HG02885 (cell line): ENCODE data around the gene LRRC47.
A peak's percentile ranks its signal among the peaks of the same experiment; 100 is the strongest.

Source experiments
- ATAC-seq: cut with Tn5 transposase; IDR thresholded peaks from one replicate; pipeline ENCODE4 v1.9.1; 2021; ENCODE audit warnings: mild to moderate bottlenecking; ENCODE audit not compliant: unreplicated experiment, poor library complexity

Gene LRRC47

DNA sequence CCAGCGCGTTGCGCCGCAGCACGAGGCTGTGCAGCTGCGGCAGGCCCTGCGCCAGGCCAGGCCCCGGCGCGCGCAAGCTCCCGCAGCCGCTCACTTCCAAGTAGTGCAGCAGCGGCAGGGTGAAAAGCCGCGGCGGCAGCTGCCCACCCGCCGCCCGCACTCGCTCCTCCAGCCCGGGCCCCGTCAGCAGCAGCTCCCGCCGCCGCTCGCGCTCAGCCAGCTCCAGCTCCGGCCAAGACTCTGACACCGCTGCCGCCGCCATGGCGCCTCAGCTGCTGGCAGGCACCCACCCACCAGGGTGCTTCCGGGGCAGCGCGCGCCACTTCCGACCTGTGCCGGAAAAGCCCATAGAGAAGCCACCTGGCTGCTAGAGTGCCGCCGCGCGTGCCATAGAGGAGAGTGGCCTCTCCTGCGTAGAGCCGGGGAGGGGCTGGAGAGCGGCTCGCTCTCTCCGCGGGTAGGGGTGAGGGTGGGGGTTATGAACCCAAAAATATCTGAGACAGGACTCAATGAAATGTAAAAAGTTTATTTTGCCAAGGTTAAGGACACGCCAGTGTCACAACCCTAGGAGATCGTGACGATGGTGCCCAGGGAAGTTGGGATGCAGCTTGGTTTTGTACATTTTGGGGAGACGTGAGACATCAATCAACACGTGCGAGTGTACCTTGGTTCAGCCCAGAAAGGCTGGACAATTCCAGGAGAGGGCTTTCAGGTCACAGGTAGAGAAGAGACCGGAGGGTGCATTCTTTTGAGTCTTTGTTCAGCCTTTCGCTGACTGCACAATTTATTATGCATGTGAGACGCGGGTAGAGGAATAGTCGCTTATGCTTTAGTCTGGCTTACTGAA is at the start of gene LRRC47:
LRRC47 (minus strand) TSS at position 284 of the 847 bp plus-strand sequence; CDS start at position 262, 22 bp downstream.
- peak; percentile 96 for ATAC-seq

DNA sequence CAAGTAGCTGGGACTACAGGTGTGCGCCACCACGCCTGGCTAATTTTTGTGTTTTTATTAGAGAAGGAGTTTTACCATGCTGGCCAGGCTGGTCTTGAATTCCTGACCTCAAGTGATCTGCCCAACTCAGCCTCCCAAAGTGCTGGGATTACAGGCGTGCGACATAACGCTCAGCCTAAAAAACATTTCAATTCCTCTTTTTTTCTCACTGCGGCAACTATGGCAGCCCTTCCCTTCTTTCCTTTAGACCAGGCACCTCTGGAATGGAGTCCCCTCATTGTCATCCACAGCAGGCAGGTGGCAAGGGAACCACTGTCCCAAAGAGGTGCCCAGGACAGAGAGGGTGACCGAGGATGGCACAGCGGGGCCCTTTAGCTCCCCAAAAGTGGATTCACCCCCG is 46.6 kb upstream of the LRRC47 start:
- no peak for ATAC-seq

GRCh38 chr1:3841491-3841890 is 45.2 kb upstream of the LRRC47 start:
- no peak for ATAC-seq

GRCh38 chr1:3838788-3839187 is 42.5 kb upstream of the LRRC47 start:
- ATAC-seq = no peak

DNA sequence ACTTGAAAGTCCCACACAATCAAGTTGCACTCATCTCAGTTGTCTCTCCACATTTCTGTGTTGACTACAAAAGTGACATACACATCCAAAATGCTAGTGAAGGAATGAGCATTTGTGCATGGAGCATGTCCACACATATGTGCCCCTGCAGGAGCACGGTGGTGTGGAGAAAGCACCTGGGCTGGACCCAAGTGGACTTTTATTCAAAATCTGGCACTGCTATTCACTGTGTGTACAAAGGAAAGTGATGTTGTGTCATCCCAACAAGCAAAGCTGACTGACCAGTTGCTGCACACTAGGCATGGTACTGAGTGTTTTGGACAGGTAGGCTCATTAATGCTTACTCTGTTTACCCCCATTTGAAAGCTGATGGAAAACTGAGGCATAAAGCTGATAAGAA is 41.4 kb upstream of the LRRC47 start:
- no peak for ATAC-seq

DNA sequence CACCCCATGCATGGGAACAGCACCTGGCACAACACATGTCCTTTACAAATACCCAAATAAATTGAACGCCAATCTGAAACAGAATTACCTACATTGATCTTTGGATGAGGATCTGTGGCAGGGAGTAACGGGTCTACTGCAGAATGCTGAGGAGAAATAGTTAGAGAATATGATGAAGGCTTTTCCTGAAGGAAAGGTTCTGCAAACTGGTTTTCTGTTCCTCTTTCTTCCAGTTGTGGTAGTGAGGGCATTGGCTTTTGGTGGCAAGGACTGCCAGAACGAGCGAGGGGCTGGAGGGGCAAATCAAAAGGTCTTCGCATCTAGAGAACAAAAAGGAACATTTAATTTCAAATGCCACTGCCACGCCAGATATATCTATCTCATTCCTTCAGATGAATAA is 40.9 kb upstream of the LRRC47 start:
- no peak for ATAC-seq

DNA sequence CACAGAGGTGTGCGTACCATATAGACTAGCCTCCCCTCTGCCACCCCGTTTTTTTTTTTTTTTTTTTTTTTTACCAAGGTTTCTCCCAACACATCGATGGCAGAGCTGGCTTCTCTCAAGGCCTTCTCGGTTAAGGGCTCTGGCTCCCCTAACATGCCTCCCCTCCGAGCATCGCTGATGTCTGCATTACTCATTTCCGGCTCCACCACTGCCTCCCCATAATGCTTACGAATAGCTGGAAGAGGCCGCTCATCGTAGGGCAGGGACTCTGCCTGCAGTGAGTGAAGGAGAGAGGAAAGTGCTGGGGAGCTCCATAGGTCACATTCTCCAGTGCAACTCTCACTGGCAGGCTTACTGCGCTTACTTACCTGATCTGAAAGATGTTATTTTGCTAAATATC is 40.1 kb upstream of the LRRC47 start:
- no peak for ATAC-seq

DNA sequence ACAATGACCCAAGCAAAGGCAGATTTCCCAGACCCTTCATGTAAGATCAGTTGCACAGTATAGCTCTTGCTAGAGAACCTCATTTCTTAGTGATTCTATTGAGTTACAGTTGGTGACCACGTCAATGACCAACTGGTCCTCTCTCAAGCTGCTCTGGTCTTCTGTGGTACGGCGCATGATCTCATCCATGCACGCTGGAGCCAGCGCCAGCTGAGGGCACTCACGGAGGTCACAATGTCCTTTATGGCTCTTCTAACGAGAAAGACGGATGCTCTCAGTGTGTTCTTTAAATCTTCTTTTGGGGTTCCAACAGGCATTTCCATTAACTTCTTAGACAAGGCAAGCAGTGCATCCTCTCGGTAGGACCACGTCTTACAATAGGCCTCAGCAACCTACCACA is 38.4 kb upstream of the LRRC47 start:
- no peak for ATAC-seq

DNA sequence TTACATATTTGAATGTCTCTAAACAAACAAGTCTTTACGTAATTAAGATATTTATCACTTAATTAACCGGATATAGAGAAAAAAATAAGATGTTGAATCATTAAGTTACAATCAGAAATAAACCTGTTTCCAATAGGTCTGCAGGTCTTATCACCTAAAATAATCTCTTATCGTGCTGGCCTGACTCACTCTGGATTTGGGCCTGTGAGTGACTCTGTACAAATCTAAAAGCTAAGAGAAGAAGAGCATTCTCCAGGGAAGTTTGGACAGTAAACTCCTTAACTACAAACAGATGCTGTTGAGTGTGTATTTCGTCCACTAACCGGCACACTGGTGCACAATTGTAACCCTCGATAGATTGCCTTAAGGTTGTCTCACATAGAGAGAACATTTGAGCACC is 35.4 kb upstream of the LRRC47 start:
- no peak for ATAC-seq

DNA sequence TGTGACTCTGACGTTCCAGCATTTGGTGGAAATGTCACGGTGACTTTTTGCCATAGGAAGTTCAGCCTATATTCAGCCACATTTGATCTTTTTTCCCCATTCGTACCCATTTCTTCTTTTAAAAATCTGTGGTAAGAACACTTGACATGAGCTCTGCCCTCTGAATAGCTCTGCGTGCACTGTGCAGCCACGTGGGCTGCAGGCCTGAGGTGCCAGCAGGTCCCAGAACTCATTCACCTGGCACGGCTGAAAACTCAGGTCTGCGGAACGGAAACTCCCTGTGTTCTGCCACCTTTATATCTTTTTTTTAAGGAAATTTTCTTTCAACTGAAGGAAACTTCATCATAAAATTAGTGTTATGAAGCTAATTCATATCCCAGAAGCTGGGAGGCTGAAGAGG is 32.1 kb upstream of the LRRC47 start:
- ATAC-seq = no peak

GRCh38 chr1:3827813-3828307 is 31.6 kb upstream of the LRRC47 start:
- no peak for ATAC-seq

- ATAC-seq = no peak
Measured at GRCh38 chr1:3825356-3825755, 29.1 kb upstream of the LRRC47 start.

DNA sequence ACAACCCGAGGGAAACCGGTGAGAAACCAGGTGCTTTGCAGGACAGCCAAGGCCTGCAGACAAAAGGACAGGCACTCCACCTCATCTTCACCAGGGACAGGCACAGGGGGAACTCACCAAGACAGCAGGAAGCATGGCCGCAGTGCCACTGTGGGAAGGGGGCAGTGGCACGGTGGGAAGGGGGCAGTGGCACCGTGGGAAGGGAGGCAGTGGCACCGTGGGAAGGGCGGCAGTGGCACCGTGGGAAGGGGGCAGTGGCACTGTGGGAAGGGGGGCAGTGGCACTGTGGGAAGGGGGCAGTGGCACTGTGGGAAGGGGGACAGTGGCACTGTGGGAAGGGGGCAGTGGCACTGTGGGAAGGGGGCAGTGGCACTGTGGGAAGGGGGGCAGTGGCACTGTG is 28.4 kb upstream of the LRRC47 start:
- ATAC-seq = no peak

DNA sequence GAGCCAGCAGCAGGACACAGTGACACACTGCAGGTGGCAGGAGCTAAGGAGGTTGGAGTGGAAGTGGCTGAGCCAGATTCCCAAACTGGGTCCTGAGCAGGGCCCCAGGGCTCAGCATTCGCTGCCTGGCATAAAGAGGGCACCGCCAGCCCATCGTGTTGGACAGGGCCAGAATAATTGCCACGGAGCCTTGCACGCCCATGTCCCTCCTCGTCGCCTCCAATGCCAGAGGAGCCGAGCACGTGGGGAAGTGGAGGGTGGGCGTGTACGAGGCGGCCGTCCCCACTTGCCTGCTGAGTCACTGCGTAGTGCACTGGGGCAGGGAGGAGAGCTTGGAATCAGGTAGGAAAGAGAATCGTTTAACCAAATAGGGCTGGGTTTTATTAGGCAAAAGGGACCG is 26.1 kb upstream of the LRRC47 start:
- no peak for ATAC-seq

GRCh38 chr1:3821908-3822307 is 25.6 kb upstream of the LRRC47 start:
- ATAC-seq = no peak

DNA sequence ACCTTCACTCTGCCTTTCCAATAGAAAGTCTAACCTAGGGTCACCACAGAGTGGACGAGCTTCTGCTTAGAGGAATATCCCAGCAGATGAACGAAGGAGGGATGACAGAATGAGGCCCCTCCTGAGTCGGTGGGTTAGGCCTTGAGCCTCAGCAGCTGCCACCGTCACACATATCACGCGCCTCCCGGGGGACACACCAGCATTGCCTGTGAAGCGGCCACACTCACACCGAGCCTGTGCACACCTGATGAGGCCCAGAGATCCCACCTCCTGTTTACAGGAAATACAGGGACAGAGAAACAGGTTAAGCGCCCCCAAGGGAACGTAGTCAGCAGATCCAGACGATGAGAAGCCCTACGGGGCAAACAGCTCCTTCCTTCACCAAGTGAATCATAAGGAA is 25.1 kb upstream of the LRRC47 start:
- ATAC-seq = no peak

DNA sequence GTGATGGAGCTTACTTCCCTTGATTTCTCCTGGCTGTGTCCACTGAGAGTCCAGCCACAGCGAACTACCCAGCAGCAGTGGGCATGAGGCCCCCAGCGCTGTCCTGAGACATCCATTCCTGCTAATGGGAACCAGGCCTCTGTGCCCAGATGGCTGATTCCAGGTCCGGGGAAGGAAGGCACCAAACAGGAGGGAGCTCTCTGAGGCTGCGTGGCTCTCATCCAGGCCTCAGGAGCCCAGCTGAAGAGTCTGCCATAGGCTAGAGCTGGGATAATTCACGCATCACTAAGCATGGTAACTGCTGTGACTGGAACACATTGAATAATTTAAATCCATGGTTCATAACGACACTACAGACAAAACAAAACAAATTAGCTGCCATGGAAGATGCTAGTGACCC is 24.7 kb upstream of the LRRC47 start:
- no peak for ATAC-seq

DNA sequence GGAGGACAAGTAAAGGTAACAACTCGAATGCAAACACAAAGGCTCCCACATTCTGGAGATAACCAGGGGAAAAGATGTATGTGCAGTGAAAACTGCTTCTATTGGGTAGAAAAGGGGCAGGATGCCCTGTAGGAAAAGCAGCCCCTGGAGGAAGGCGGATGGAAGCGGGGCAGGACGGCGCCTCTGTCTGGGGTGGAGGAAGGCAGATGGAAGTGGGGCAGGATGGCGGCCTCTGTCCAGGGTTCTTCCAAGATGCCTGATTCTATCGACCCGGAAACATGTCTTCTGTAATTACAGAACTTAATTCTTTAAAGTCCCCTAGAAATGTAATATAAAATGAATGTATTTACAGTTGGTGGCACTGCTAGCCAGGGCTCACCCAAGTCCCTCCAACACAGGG is 24.0 kb upstream of the LRRC47 start:
- ATAC-seq = no peak

DNA sequence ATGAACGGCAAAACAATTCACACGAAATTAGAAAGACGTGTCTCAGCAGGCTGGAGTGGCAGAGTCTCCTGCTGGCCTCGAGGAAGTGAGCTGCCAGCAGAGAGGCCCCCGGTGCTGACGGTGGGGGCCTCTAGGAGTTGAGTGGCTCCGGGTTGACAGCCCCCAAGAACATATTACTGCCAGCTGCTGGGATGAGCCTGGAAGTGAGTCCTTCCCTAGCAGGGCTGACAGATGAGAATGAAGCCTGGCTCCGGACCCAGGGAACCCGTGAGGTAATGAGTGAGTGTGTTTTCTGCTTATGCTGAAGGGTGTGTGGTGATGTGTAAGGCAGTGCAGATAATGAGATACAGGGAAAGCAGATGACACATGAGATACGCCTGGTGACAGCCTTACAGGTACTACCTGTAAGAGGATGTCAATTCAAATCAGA is 23.5 kb upstream of the LRRC47 start:
- no peak for ATAC-seq

GRCh38 chr1:3817821-3818597 is 21.7 kb upstream of the LRRC47 start:
- ATAC-seq = no peak

DNA sequence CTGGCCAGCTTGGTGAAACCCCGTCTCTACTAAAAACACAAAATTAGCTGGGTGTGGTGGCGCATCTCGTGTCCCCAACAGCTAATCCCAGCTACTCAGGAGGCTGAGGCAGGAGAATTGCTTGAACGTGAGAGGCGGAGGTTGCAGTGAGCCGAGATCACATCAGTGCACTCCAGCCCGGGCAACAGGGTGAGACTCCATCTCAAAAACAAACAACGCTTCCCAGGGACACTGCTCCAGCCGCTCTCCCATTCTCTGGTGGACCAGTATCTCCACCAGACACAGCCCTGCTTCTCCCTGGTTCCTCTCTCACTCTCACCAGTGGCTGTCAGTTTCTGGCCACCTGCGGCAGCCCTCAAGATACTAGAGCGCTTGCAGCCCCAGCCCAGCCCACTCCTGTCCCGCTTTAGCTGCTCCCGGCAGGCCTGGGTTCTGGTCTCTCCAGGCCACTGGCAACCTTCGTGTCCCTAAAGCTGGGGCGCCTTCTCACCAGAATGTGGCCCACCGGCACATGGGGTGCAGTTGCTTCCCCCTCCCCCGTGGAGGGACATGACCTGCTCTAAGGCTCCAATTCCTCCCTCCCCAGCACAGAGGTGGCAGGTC is 20.9 kb upstream of the LRRC47 start:
- no peak for ATAC-seq
